Stimulated activated CD8-positive, alpha-beta memory T cell treated with anti-CD3 and anti-CD28 coated beads, Interleukin-7, amount 100 ng/mL, for 1 hour (primary cell): ENCODE data around the gene COX5A.

Experiments
- DNase-seq, 2 donors: peaks; one replicate each; pipeline ENCODE4 v3.0.0-alpha.2; 2020; ENCODE audit warnings: low read depth in 2 of 2

Gene COX5A

DNA sequence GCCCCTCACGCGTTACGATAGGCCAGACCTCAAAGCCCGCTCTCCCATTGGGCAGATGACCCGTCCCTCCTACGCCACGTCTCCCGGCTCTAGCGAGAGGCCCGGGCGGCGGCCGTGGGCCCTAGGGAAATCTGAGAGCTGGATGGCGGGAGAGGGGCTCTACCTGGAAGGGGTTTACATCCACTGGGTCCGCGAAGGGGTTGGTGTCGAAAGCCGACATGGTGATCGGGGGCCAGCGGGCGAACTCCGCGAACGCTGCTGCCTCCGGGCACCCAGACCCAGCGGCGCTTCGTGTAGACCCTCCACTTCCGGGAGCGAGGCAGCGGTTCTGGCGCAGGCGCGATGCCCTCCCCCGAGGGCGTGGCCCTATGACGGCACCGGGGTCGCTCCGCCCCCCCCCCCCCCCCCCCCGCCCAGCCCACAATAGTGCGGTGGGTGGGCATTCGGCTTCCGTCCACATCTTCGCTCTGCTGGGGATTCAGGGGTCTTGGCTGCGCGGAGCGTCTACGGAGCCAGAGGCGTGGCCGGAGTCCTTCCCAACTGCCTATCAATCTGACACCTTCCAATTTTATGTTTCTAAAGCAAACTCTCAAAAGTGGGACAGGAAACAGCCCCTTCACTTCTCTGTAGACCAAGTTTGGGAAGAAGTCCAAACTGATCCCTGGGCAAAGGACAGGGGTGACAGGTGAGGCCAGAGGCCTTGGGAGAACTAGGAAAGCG, 64.7 kb downstream of the COX5A start, which contains the start of gene SCAMP2:
SCAMP2 (minus strand) TSS at position 330 of the 720 bp plus-strand sequence; CDS start at position 220, 110 bp downstream.
- peak; percentile 76 to 78 for DNase-seq

- no peak for DNase-seq
Measured at GRCh38 chr15:74872702-74873035, 65.2 kb downstream of the COX5A start.

DNA sequence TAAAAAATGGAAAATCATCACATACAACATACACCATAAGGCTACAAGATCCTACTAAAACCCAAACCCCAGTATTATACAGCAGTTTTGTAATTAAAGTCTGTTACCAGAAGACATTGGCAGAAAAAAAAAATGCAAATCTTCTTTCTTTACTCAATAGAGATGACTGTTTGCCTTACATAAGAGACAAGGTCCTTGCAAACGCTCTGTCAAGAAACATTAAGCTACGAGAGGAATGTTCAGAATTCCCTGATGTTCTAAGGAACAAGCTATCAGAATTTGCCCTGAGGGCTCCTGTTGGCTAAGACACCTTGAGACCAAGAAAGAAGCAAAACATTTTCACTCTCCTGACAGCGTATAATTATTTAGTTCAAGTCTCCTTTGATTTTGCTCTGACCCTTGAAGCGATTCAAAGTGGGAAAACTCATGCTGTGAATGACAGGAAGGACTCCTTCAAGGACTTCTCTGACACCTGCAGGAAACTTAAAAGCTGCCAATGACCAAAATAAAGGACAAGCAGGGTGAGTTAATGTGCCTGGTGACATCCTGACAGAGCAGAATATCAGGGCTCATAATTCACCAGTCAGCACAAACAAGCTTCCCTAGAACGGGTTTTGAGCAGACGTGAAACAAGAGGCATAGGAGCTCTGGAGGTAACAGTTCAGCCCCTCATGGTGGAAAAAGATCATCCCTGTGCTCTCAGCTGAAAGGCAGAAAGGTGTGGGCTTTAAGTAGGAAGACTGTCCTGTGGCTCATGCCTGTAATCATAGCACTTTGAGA, 67.2 kb downstream of the COX5A start:
- no peak for DNase-seq
